Measurements from ENCODE around the gene HOXD9. TPM values are rescaled to one million over a fixed set of nuclear protein-coding genes. Genes with fewer than 3 reads are reported as not detected.

The HOXD9 gene
- total RNA-seq, 1 donor from 2014 or later: 0.16 TPM

GRCh38 chr2:176173567-176174381, 51.3 kb downstream of the HOXD9 start:
- no peak for TF ChIP-seq CTCF (IDR thresholded peaks at IDR 0.05; ENCODE audit: borderline replicate concordance)
- no peaks in the 10 kb centered on the region for H3K9me3 ChIP-seq (replicated peaks)
- intact Hi-C loops (cut with micrococcal nuclease): no loop called here
- no peak overlapping the region for H3K4me3 ChIP-seq
- peaks cover 31% of the 10 kb centered on the region for H3K4me1 ChIP-seq
- DNase-seq: no peak
- H3K27ac ChIP-seq (replicated peaks): no peak overlapping the region
- H3K36me3 ChIP-seq: no peaks in the 10 kb centered on the region
- peaks cover 100% of the 10 kb centered on the region for H3K27me3 ChIP-seq (ENCODE audit: low read depth)

- Histone ChIP-seq H3K9me3 (replicated peaks) (no peaks in the 10 kb centered on the region), H3K36me3 (no peaks in the 10 kb centered on the region), H3K27me3 (ENCODE audit: low read depth) (peaks cover 100% of the 10 kb centered on the region), H3K27ac (replicated peaks) (no peak overlapping the region), H3K4me3 (no peak overlapping the region), H3K4me1 (peaks cover 32% of the 10 kb centered on the region)
- intact Hi-C loops (cut with micrococcal nuclease): no loop called here
- no peak for DNase-seq
- TF ChIP-seq CTCF (IDR thresholded peaks at IDR 0.05; ENCODE audit: borderline replicate concordance): no peak
Measured at GRCh38 chr2:176174382-176174823, 51.9 kb downstream of the HOXD9 start.

Small RNA genes lying within 50 kb of the gene (microRNA-seq; reads per million reads assigned to microRNA genes)
- gene MIR10B: 761 reads per million, percentile 82 among the genes with 10 or more reads in this experiment

Other genes starting within 250 kb of the HOXD9 start
- 42.3 TPM for gene LNPK, start 120.5 kb upstream of the HOXD9 start, total RNA-seq
- gene EVX2, start 38.8 kb upstream of the HOXD9 start, total RNA-seq: not detected
- gene HOXD13, start 30.0 kb upstream of the HOXD9 start, total RNA-seq: not detected
- gene HOXD12, start 22.9 kb upstream of the HOXD9 start, total RNA-seq: not detected
- gene HOXD11, start 15.4 kb upstream of the HOXD9 start, total RNA-seq: not detected
- gene HOXD10, start 5.9 kb upstream of the HOXD9 start, total RNA-seq: not detected
- gene HOXD8, start 7.0 kb downstream of the HOXD9 start, total RNA-seq: 0.14 TPM
- gene HOXD4, start 28.8 kb downstream of the HOXD9 start, total RNA-seq: not detected
- gene HOXD3, start 34.6 kb downstream of the HOXD9 start, total RNA-seq: not detected
- not detected for gene HOXD1, start 65.9 kb downstream of the HOXD9 start, total RNA-seq
- gene MTX2, start 146.7 kb downstream of the HOXD9 start, total RNA-seq: 52.0 TPM

All from left ventricle myocardium inferior (tissue), 1 donor.